Loucy (cell line): ENCODE results near the gene NCKAP5.

Source experiments
- EZH2phosphoT487 ChIP-seq: fragments of 200-600 bp; IDR thresholded peaks from 2 replicates; pipeline ENCODE4 v1.6.1; 2018; ENCODE audit warnings: antibody characterized with exemption, mild to moderate bottlenecking, moderate library complexity, borderline replicate concordance
- TF ChIP-seq, protein P1 (sequence below): fragments of 200-600 bp; sonication (generic); conservative IDR thresholded peaks from 2 replicates; pipeline ENCODE4 v1.5.1; 2014; ENCODE audit warnings: mild to moderate bottlenecking, antibody characterized with exemption, low read length

DNA sequence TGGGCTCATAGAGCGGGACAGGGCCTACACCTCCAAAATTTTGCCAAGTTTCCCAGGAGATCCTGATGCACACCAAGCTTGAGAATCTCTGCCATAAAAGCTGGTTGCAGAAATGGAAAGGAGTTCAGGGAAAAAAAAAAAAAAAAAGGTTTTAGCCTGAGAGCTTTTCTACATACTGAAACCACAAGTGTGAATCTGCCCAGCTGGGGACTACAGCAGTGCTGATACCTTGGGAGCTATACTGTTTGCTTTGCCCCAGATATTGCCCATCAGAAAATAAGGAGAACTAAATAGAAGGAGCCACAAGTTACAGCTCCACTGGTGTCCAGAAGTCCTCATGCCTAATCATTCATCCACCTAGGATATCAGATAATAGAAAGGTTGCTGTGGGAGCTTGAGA is 38.4 kb upstream of the NCKAP5 start:
- TF ChIP-seq, protein P1, sequence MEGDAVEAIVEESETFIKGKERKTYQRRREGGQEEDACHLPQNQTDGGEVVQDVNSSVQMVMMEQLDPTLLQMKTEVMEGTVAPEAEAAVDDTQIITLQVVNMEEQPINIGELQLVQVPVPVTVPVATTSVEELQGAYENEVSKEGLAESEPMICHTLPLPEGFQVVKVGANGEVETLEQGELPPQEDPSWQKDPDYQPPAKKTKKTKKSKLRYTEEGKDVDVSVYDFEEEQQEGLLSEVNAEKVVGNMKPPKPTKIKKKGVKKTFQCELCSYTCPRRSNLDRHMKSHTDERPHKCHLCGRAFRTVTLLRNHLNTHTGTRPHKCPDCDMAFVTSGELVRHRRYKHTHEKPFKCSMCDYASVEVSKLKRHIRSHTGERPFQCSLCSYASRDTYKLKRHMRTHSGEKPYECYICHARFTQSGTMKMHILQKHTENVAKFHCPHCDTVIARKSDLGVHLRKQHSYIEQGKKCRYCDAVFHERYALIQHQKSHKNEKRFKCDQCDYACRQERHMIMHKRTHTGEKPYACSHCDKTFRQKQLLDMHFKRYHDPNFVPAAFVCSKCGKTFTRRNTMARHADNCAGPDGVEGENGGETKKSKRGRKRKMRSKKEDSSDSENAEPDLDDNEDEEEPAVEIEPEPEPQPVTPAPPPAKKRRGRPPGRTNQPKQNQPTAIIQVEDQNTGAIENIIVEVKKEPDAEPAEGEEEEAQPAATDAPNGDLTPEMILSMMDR, result no peak
- no peak for TF ChIP-seq EZH2phosphoT487
